ENCODE data around the gene FRAT1.

Gene FRAT1

GRCh38 chr10:97331153-97331703 is 12.2 kb downstream of the FRAT1 start:
- H3K27ac ChIP-seq (ENCODE audit: low read depth, low read length, poor library complexity, severe bottlenecking), result no peak overlapping the region
- H3K79me2 ChIP-seq (ENCODE audit: insufficient read depth, low read length), result no peaks in the 10 kb centered on the region
- no peak overlapping the region for H3K9ac ChIP-seq (ENCODE audit: low read length)
- TF ChIP-seq CTCF (IDR thresholded peaks at IDR 0.05; ENCODE audit: low read length) (no peak), EZH2 (IDR thresholded peaks at IDR 0.05; ENCODE audit: borderline replicate concordance, low read length) (no peak)
- H3K9me2 ChIP-seq (ENCODE audit: low read depth, low read length), result no peaks in the 10 kb centered on the region
- no peaks in the 10 kb centered on the region for H3K27me3 ChIP-seq (ENCODE audit: insufficient read depth, low read length)
- no peaks in the 10 kb centered on the region for H4K20me1 ChIP-seq (ENCODE audit: insufficient read depth, low read length)
- H3K9me3 ChIP-seq (ENCODE audit: low read length), result no peaks in the 10 kb centered on the region
- H3K4me1 ChIP-seq (ENCODE audit: insufficient read depth, low read length, severe bottlenecking), result peaks cover 24% of the 10 kb centered on the region
- no peaks in the 10 kb centered on the region for H3F3A ChIP-seq (ENCODE audit: insufficient read depth, low read length)
- H3K4me2 ChIP-seq (ENCODE audit: low read length), result no peak overlapping the region
- H2AFZ ChIP-seq (ENCODE audit: low read length), result no peak overlapping the region
- H3K36me3 ChIP-seq (ENCODE audit: insufficient read depth, low read length), result no peaks in the 10 kb centered on the region; the same call in 1 of the 2 replicates
- H3K4me3 ChIP-seq (ENCODE audit: low read depth, low read length, poor library complexity, severe bottlenecking), result no peak overlapping the region

- H3K27me3 ChIP-seq (ENCODE audit: insufficient read depth, low read length), result no peaks in the 10 kb centered on the region
- H3K4me1 ChIP-seq (ENCODE audit: insufficient read depth, low read length, severe bottlenecking), result peaks cover 29% of the 10 kb centered on the region
- TF ChIP-seq EZH2 (IDR thresholded peaks at IDR 0.05; ENCODE audit: borderline replicate concordance, low read length) (no peak), CTCF (IDR thresholded peaks at IDR 0.05; ENCODE audit: low read length) (no peak)
- no peaks in the 10 kb centered on the region for H3K9me3 ChIP-seq (ENCODE audit: low read length)
- H4K20me1 ChIP-seq (ENCODE audit: insufficient read depth, low read length), result no peaks in the 10 kb centered on the region
- H3K27ac ChIP-seq (ENCODE audit: low read depth, low read length, poor library complexity, severe bottlenecking), result no peak overlapping the region
- no peaks in the 10 kb centered on the region for H3F3A ChIP-seq (ENCODE audit: insufficient read depth, low read length)
- peak overlapping the region; percentile 65 for H3K4me3 ChIP-seq (ENCODE audit: low read depth, low read length, poor library complexity, severe bottlenecking)
- H3K36me3 ChIP-seq (ENCODE audit: insufficient read depth, low read length), result no peaks in the 10 kb centered on the region; the same call in 1 of the 2 replicates
- H2AFZ ChIP-seq (ENCODE audit: low read length), result no peak overlapping the region
- no peaks in the 10 kb centered on the region for H3K9me2 ChIP-seq (ENCODE audit: low read depth, low read length)
- peak overlapping the region; percentile 88 for H3K4me2 ChIP-seq (ENCODE audit: low read length)
- peak overlapping the region; percentile 60; the same call in 1 of the 2 replicates for H3K9ac ChIP-seq (ENCODE audit: low read length)
- H3K79me2 ChIP-seq (ENCODE audit: insufficient read depth, low read length), result no peaks in the 10 kb centered on the region
These were observed 13.7 kb downstream of the FRAT1 start for GRCh38 chr10:97332591-97333350.

GRCh38 chr10:97333351-97333600 is 14.2 kb downstream of the FRAT1 start:
- no peak overlapping the region for H3K27ac ChIP-seq (ENCODE audit: low read depth, low read length, poor library complexity, severe bottlenecking)
- H3K27me3 ChIP-seq (ENCODE audit: insufficient read depth, low read length), result no peaks in the 10 kb centered on the region
- H4K20me1 ChIP-seq (ENCODE audit: insufficient read depth, low read length), result no peaks in the 10 kb centered on the region
- H3K36me3 ChIP-seq (ENCODE audit: insufficient read depth, low read length), result no peaks in the 10 kb centered on the region; the same call in 1 of the 2 replicates
- H3K4me2 ChIP-seq (ENCODE audit: low read length), result peak overlapping the region; percentile 88
- H3F3A ChIP-seq (ENCODE audit: insufficient read depth, low read length), result no peaks in the 10 kb centered on the region
- H3K9me2 ChIP-seq (ENCODE audit: low read depth, low read length), result no peaks in the 10 kb centered on the region
- H2AFZ ChIP-seq (ENCODE audit: low read length), result no peak overlapping the region
- H3K4me1 ChIP-seq (ENCODE audit: insufficient read depth, low read length, severe bottlenecking), result peaks cover 29% of the 10 kb centered on the region
- H3K4me3 ChIP-seq (ENCODE audit: low read depth, low read length, poor library complexity, severe bottlenecking), result peak overlapping the region; percentile 65
- no peaks in the 10 kb centered on the region for H3K79me2 ChIP-seq (ENCODE audit: insufficient read depth, low read length)
- no peaks in the 10 kb centered on the region for H3K9me3 ChIP-seq (ENCODE audit: low read length)
- peak overlapping the region; percentile 60; the same call in 1 of the 2 replicates for H3K9ac ChIP-seq (ENCODE audit: low read length)
- TF ChIP-seq CTCF (IDR thresholded peaks at IDR 0.05; ENCODE audit: low read length), result 0 out of 2 replicates have a peak, but pooled peaks have one; percentile 5
- TF ChIP-seq EZH2 (IDR thresholded peaks at IDR 0.05; ENCODE audit: borderline replicate concordance, low read length), result no peak
